WTC11 (cell line): ENCODE data around the gene SERPINB6.

ENCODE experiments used
- CREB1 ChIP-seq: sonication (generic); formaldehyde crosslinking; IDR thresholded peaks from 2 replicates; pipeline ENCODE4 v1.8.0; 2023; ENCODE audit warnings: mild to moderate bottlenecking, missing genetic modification reagents
- ELF4 ChIP-seq: sonication (generic); formaldehyde crosslinking; IDR thresholded peaks from 2 replicates; pipeline ENCODE4 v1.8.1; 2022; ENCODE audit warnings: low read depth, mild to moderate bottlenecking, moderate library complexity, missing genetic modification reagents
- ETV6 ChIP-seq: sonication (generic); formaldehyde crosslinking; IDR thresholded peaks from 2 replicates; pipeline ENCODE4 v1.8.1; 2022; ENCODE audit warnings: mild to moderate bottlenecking, missing genetic modification reagents
- IRF2 ChIP-seq: sonication (generic); formaldehyde crosslinking; IDR thresholded peaks from 2 replicates; pipeline ENCODE4 v1.8.0; 2022; ENCODE audit warnings: low read depth, missing genetic modification reagents, borderline replicate concordance
- ZNF263 ChIP-seq: sonication (generic); formaldehyde crosslinking; IDR thresholded peaks from 2 replicates; pipeline ENCODE4 v1.8.1; 2022; ENCODE audit warnings: low read depth, mild to moderate bottlenecking, moderate library complexity, missing genetic modification reagents
- TF ChIP-seq, protein P1 (sequence below): sonication (generic); formaldehyde crosslinking; IDR thresholded peaks from 2 replicates; pipeline ENCODE4 v1.8.1; 2023; ENCODE audit warnings: mild to moderate bottlenecking, missing genetic modification reagents
- TF ChIP-seq, protein P2 (sequence below): fragments of 200-600 bp; IDR thresholded peaks from 2 replicates; pipeline ENCODE4 v1.8.0; 2022; ENCODE audit warnings: antibody characterized with exemption

DNA sequence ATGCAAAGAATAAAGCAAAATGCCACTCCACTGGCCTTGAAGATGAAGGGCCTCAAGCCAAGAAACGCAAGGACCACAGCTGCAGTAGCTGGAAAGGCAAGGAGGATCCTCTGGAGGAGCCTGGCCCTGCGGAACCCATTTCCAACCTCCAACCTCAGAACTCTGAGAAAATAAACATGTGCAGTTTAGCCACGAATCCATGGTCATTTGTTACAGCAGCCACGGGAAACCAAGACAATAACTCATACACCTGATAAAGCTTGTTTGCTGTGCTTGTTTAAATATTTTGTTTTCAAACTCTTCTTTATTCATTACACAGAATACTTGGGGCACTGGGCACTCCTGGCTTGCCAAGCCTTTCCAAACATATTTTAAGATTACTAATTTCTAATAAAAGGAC is 10.4 kb downstream of the SERPINB6 start:
- TF ChIP-seq ZNF263 (CRISPR knock-in tag) (no peak), ETV6 (no peak), ELF4 (CRISPR knock-in tag) (no peak), CREB1 (no peak), IRF2 (CRISPR knock-in tag) (no peak)
- TF ChIP-seq, protein P1, sequence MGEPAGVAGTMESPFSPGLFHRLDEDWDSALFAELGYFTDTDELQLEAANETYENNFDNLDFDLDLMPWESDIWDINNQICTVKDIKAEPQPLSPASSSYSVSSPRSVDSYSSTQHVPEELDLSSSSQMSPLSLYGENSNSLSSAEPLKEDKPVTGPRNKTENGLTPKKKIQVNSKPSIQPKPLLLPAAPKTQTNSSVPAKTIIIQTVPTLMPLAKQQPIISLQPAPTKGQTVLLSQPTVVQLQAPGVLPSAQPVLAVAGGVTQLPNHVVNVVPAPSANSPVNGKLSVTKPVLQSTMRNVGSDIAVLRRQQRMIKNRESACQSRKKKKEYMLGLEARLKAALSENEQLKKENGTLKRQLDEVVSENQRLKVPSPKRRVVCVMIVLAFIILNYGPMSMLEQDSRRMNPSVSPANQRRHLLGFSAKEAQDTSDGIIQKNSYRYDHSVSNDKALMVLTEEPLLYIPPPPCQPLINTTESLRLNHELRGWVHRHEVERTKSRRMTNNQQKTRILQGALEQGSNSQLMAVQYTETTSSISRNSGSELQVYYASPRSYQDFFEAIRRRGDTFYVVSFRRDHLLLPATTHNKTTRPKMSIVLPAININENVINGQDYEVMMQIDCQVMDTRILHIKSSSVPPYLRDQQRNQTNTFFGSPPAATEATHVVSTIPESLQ (CRISPR knock-in tag), result no peak
- TF ChIP-seq, protein P2, sequence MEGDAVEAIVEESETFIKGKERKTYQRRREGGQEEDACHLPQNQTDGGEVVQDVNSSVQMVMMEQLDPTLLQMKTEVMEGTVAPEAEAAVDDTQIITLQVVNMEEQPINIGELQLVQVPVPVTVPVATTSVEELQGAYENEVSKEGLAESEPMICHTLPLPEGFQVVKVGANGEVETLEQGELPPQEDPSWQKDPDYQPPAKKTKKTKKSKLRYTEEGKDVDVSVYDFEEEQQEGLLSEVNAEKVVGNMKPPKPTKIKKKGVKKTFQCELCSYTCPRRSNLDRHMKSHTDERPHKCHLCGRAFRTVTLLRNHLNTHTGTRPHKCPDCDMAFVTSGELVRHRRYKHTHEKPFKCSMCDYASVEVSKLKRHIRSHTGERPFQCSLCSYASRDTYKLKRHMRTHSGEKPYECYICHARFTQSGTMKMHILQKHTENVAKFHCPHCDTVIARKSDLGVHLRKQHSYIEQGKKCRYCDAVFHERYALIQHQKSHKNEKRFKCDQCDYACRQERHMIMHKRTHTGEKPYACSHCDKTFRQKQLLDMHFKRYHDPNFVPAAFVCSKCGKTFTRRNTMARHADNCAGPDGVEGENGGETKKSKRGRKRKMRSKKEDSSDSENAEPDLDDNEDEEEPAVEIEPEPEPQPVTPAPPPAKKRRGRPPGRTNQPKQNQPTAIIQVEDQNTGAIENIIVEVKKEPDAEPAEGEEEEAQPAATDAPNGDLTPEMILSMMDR, result no peak
